Liver (tissue), 3 donors: Measurements from ENCODE around the gene PPFIBP1.

Experiments
- ATF3 ChIP-seq: IDR thresholded peaks from 2 replicates; pipeline ENCODE4 v1.6.1; 2016; ENCODE audit warnings: antibody characterized with exemption
- EGR1 ChIP-seq, 2 donors: IDR thresholded peaks; 2 replicates each; pipeline ENCODE4 v1.6.1; 2016 to 2018; ENCODE audit warnings: antibody characterized with exemption in 2 of 2, low read depth in 2 of 2
- FOXA1 ChIP-seq: IDR thresholded peaks from 2 replicates; pipeline ENCODE4 v1.6.1; 2016; ENCODE audit warnings: antibody characterized with exemption
- GABPA ChIP-seq, 2 donors: IDR thresholded peaks in 1 of 2; conservative IDR thresholded peaks in 1 of 2; 2 replicates each; pipeline ENCODE4 v1.6.1; 2016; ENCODE audit warnings: antibody characterized with exemption in 2 of 2, mild to moderate bottlenecking in 1 of 2, moderate library complexity in 1 of 2
- HNF4G ChIP-seq: IDR thresholded peaks from 2 replicates; pipeline ENCODE4 v1.6.1; 2016; ENCODE audit warnings: antibody characterized with exemption
- JUND ChIP-seq, 2 donors: IDR thresholded peaks; 2 replicates each; pipeline ENCODE4 v1.6.1; 2016; ENCODE audit warnings: antibody characterized with exemption in 2 of 2
- MAX ChIP-seq: IDR thresholded peaks from 2 replicates; pipeline ENCODE4 v1.6.1; 2016; ENCODE audit warnings: antibody characterized with exemption
- NR2F2 ChIP-seq: IDR thresholded peaks from 2 replicates; pipeline ENCODE4 v1.6.1; 2016; ENCODE audit warnings: antibody characterized with exemption
- RAD21 ChIP-seq, 2 donors: IDR thresholded peaks; 2 replicates each; pipeline ENCODE4 v1.6.1; 2016; ENCODE audit warnings: antibody characterized with exemption in 2 of 2, mild to moderate bottlenecking in 2 of 2
- REST ChIP-seq: IDR thresholded peaks from 2 replicates; pipeline ENCODE4 v1.6.1; 2016; ENCODE audit warnings: antibody characterized with exemption, mild to moderate bottlenecking
- RXRA ChIP-seq, 2 donors: IDR thresholded peaks; 2 replicates each; pipeline ENCODE4 v1.6.1; 2017 to 2018; ENCODE audit warnings: antibody characterized with exemption in 2 of 2, mild to moderate bottlenecking in 1 of 2
- SP1 ChIP-seq: IDR thresholded peaks from 2 replicates; pipeline ENCODE4 v1.6.1; 2018; ENCODE audit warnings: antibody characterized with exemption, mild to moderate bottlenecking
- TAF1 ChIP-seq: conservative IDR thresholded peaks from 2 replicates; pipeline ENCODE4 v1.6.1; 2016; ENCODE audit warnings: antibody characterized with exemption, mild to moderate bottlenecking
- TF ChIP-seq, protein P1 (sequence below): fragments of 150-350 bp; IDR thresholded peaks from 2 replicates; pipeline ENCODE4 v1.5.1; 2017; ENCODE audit warnings: improper control_type of control experiment, low read depth, low read length; ENCODE audit not compliant: missing input control
- donor health status: healthy.
- donor health status: healthy.

DNA sequence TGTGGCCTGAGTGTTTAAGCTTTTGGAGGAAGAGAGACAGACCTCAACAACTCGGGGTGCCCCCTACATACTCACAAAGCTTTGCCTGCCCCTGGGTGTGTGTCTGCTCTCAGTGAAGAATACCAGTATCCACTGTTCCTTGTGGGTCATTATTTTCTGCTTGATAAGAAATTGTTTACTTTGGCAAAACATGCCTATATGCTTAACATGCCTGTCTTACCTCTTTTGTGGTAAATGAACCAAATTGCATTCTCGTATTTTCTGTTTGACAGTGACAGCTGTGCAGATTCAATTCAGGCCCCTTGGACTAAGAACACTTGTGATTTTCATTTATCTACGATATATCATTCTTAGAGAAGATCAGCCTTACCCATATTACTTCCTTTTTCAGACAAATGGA, 121.7 kb downstream of the PPFIBP1 start:
- no peak for TF ChIP-seq RAD21 (IDR thresholded peaks at IDR 0.05)
- TF ChIP-seq, protein P1, sequence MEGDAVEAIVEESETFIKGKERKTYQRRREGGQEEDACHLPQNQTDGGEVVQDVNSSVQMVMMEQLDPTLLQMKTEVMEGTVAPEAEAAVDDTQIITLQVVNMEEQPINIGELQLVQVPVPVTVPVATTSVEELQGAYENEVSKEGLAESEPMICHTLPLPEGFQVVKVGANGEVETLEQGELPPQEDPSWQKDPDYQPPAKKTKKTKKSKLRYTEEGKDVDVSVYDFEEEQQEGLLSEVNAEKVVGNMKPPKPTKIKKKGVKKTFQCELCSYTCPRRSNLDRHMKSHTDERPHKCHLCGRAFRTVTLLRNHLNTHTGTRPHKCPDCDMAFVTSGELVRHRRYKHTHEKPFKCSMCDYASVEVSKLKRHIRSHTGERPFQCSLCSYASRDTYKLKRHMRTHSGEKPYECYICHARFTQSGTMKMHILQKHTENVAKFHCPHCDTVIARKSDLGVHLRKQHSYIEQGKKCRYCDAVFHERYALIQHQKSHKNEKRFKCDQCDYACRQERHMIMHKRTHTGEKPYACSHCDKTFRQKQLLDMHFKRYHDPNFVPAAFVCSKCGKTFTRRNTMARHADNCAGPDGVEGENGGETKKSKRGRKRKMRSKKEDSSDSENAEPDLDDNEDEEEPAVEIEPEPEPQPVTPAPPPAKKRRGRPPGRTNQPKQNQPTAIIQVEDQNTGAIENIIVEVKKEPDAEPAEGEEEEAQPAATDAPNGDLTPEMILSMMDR, result no peak
- no peak for TF ChIP-seq ATF3
- TF ChIP-seq TAF1, result no peak
- TF ChIP-seq MAX, result no peak
- no peak for TF ChIP-seq RXRA (IDR thresholded peaks at IDR 0.05)
- no peak for TF ChIP-seq REST
- no peak for TF ChIP-seq GABPA (IDR thresholded peaks at IDR 0.05 in 1 of 2, conservative IDR thresholded peaks at IDR 0.05 in 1 of 2)
- TF ChIP-seq HNF4G, result no peak
- TF ChIP-seq EGR1 (IDR thresholded peaks at IDR 0.05; ENCODE audit: low read depth in 2 of 2), result no peak
- TF ChIP-seq NR2F2, result no peak
- TF ChIP-seq JUND (IDR thresholded peaks at IDR 0.05), result no peak
- TF ChIP-seq SP1, result no peak
- TF ChIP-seq FOXA1, result no peak
